SKM-1 (cell line): ENCODE data around the gene HTD2.
"Not testable (repeated sequence)": the region's sequence is repeated elsewhere in the genome, so short reads cannot be mapped to it uniquely, and the experiment has no call there.

Source experiments
- DNase-seq: peaks from one replicate; lab custom pipeline; 2025; ENCODE audit not compliant: unreplicated experiment; lab: John Stamatoyannopoulos, UW

Gene HTD2

DNA sequence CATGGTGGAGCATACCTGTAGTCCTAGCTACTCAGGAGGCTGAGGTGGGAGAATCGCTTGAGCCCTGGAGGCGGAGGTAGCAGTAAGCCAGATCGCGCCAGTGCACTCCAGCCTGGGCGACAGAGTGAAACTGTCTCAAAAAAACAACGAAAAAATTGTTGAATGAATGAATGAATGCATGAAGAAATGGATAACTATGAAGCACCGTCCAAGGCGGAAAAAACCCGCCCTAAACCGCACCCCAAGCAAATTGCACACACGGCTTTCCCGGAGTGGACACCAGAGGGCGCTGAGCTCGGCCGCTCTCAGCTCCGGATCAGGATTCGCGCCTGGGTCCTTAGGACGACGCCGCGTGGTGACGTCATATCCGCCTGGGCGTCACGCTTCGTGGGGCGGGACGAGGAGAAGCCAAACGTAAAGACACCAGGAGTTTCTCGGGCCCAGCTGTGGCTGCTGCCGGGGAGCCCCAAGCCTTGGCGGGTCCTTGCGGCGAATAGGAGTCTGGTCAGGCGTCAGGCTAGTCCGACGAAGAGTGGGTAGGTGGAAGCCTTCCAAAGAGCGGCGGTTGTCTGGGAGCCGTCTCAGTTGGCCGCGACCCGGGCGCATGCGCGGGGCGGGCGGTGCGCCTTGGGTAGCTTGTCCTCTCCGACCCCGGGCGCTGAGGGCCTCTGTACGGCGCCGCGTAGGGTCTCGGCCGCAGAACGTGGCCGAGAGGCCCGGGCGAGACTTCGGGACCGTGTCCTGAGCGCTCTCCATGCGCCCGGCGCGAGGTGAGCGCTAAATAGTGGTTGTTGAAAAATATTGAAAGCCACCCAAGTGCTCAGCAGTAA lies at the start of gene HTD2, which contains the start of gene RPP14:
Gene HTD2, plus strand, starts transcription at position 639 of the 830 bp plus-strand sequence. CDS start 11,094 bp downstream, outside the sequence.
Gene RPP14, plus strand, starts transcription at position 364 of the 830 bp plus-strand sequence. CDS start 4,085 bp downstream, outside the sequence.
- DNase-seq, result peak; percentile 94

DNA sequence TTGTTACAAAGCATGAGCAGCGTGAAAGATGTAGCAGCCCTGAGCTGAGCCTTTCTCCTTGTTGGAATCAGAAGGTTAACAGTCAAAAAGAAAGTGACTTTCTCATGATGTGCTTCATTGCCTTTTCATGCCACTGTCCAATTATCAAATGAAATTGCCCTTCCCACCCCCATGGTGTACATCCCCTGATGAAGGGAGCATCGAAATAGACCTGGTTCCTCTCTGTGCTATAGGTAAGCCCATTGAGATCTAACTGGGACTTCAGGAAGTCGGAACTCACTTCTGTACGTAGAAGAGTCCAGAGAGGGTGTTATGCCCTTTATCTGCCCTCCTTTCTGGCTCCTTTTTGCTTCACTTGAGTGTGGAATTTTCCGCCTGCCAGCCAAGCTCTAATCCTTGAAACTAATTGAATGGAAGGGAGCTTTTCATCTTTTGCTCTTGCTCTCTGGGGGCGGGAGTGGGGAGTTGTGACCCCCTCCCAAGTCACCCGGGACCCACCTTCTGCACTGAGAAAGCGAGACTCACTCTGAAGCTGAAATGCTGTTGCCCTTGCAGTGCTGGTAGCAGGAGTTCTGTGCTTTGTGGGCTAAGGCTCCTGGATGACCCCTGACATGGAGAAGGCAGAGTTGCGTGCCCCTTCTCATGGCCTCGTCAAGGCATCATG lies 47.8 kb upstream of the HTD2 start:
- DNase-seq, result no peak

DNA sequence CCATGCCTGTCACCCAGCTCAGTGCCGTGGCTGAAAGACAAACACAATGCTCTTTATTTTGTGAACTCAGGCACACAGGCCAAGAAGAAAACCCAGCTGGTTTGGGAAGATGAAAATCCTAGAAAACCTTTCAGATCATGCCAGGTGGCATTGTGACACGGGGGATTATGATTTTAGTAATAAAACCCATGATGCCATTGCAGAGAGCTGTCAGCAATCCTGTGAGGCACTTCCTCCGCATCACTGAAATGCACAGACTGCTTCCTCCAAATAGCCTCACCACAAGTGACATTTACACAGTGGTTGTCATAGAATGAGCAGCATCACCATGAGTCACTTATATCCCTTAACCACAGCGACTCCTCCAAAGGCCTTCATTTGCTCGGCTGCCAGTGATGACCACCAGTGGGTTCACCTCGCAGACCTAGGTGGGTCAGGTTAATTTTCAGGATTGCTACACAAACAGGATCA lies 46.0 kb upstream of the HTD2 start:
- no peak for DNase-seq

DNA sequence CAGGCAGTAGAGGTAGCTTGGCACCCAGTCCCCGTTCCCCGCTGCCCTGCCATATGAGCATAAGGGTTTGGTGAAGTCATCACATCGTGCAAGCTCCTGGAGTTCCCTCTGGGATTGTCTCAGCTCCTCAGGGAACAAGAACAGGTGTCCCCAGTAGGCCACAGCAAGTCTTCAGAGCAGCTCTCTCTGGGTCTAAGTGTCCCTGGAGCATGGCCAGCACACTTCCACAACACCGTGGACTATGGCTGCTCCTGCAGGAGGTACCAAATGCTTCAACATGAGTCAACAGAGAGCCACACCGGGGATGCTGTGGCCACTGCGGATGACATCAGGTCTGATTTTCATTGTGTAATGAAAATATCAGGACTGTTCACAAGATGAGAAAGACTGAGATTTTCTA lies 45.6 kb upstream of the HTD2 start:
- no peak for DNase-seq

DNA sequence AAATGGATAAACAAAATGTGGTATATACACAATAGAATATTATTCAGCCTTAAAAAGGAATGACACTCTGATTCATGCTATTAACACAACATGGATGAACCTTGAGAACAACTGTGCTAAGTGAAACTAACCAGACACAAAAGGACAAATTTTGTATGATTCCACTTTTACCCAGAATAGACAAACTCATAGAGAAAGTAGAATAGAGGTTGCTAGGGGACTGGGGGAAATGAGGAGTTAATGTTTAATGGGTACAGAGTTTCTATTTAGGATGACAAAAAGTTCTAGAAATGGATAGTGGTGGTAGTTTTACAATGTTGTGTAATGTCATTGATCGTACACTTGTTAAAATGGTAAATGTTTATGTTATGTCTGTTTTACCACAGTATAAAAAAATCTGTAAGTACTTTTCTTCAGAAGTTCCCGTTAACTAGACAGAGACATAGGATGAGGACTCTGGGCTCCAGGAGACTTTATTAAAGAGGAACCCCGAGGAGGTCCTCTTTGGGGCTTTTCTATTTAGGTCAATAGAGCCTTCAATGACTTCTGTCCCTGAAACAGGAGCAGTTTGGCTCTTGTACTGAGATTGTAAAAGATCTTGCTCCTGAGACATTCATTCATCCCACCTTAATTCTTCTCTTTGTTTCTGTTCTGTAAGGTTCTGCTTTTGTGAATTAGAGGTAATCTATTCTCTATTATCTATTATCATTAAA lies 44.2 kb upstream of the HTD2 start:
- DNase-seq, result no peak

DNA sequence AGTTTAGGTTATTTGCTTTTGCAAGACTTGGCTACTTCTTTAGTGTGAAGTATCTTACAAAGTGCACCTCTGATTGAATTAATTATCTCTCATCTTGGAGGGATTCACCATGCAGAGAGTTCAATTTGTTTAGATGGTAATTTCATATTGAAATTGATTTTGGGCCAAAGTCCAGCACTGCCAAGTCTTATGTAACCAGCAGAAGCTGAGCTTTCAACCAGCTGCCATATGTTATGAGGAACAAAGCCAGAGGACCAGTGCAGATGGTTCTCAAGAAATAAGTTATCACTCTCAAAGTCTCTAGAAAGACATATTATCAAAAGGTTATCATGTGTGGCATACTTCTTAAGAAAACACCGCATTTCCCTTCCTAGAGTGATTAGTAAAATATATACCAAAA lies 39.7 kb upstream of the HTD2 start:
- DNase-seq, result no peak

DNA sequence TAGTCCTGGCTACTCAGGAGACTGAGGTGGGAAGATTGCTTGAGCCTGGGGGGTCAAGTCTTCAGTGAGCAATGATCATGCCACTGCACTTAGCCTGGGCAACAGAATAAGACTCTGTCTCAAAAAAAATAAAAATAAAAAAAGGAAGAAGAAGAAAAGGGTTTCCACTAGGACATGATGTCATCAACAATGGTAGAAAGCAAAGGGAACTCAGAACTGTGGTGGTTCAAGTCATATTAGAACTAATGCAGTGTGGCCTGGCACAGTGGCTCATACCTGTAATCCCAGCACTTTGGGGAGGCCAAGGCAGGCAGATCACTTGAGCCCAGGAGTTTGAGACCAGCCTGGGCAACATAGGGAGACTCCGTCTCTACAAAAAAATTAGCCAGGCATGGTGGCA lies 38.8 kb upstream of the HTD2 start:
- DNase-seq, result not testable (repeated sequence)

DNA sequence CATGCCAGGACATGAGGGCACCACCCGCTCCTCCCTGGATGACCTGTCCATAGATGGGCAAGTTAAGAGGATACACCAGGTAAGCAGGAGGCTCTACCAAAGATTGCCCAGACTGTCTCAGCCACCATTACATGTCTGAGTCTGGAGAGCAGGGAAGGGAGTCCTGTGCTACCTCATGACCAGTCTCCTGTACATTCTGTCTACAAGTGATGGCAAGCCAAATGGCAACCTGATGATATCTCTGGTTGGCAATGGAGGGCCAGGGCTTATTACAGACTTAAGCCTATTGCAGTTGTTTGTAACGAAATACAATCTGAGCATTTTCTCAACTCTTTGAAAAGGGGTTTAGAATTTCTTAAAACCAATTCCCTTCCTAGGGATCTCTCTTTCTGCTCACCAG lies 37.0 kb upstream of the HTD2 start:
- no peak for DNase-seq

DNA sequence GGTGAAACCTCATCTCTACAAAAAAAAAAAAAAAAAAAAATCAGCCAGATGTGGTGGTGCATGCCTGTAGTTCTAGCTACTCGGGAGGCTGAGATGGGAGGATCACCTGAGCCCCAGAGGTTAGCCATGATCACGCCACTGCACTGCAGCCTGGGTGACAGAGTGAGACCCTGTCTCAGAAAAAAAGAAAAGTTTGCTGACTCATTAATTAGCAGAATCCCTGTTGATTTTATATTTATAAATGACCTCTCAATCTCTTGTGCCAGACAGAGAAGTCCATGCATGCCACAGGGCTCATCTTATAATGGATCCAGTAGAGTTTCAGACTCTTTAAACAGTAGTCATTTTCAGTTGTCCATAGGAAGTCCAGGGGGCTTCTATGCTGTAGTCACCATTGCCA lies 35.8 kb upstream of the HTD2 start:
- no peak for DNase-seq

DNA sequence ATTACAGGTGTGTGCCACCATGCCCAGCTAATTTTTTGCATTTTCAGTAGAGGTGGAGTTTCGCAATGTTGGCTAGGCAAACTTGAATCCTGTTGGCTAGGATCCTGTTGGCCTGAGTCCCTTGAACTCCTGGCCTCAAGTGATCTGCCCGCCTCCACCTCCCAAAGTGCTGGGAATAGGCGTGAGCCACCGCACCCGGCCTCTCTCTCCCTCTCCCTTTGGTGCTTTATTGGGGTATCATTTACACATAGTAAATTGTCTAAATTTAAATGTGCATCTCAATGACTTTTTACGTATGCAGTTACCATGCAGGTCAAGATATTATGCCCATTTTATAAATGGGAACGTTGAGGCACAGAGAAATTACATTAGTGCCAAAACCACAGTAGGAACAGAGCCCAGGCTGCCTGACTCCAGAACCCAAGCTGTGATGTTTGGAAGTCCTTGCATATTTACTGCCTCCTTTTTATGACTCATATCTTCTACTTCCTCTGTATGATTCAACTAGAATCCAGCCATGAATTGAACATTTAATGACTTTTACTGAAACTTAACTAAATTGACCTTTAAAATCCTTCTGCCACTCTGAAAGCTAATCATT lies 34.3 kb upstream of the HTD2 start:
- DNase-seq, result no peak

DNA sequence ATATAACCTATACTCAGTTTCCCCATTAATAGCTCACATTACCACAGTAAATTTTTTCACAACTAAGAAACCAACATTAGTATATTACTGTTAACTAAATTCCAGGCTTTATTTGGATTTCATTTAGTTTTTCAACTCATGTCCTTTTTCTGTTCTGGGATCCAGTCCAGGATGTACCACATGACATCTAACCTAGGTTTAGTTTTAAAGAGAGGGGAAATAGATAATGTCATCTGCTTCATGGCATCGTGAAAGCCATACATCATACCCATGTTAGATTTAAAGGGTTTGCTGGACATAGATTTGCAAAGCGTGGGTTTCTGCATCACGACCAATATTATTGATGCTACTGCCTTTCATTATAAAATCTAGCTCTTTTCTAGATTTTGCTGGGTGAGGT lies 33.4 kb upstream of the HTD2 start:
- no peak for DNase-seq

DNA sequence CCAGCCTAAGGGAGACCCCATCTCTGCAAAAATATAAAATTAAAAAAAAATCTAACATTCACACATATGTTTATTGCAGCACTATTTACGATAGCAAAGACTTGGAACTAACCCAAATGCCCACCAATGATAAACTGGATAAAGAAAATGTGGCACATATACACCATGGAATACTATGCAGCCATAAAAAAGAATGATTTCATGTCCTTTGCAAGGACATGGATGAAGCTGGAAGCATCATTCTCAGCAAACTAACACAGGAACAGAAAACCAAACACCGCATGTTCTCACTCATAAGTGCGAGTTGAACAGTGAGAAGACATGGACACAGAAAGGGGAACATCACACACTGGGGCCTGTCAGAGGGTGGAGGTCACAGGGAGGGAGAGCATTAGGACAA lies 33.0 kb upstream of the HTD2 start:
- not testable (repeated sequence) for DNase-seq

DNA sequence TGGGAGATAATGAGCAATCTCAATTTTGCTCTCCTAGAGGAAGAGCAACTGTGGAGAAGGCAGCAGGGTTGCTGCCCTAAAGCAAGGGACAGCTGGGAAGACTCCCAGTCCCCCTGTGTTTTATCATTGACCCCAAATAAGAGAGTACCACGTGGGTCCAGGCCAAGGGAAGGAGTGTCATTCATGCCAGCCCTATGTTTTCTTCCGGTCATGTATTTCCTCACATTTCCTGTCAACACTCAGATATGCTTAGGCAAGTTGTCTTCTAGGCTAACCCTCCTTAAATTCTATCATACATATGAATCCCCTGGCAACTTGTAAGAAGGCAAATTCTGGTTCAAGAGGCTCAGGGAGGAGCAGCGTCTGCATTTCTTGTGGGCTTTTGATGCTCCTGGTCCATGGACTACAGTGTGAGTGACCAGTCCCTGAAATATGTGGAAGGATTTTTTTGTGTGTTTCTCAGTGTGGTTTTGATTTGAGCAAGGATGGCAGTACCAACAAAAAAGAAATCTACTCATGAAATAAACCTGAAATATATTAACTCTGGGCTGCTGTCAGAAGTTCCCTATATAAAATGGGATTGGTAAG lies 32.2 kb upstream of the HTD2 start:
- no peak for DNase-seq

DNA sequence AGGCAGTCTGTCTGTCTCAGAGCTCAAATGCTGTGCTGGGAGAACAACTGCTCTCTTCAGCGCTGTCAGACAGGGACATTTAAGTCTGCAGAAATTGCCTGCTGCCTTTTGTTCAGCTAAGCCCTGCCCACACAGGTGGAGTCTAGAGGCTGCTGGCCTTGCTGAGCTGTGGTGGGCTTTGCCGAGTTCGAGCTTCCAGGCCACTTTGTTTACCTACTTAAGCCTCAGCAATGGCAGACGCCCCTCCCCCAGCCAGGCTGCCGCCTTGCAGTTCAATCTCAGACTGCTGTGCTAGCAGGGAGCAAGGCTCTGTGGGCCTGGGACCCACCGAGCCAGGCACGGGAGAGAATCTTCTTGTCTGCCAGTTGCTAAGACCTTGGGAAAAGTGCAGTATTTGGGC lies 25.3 kb upstream of the HTD2 start:
- no peak for DNase-seq

DNA sequence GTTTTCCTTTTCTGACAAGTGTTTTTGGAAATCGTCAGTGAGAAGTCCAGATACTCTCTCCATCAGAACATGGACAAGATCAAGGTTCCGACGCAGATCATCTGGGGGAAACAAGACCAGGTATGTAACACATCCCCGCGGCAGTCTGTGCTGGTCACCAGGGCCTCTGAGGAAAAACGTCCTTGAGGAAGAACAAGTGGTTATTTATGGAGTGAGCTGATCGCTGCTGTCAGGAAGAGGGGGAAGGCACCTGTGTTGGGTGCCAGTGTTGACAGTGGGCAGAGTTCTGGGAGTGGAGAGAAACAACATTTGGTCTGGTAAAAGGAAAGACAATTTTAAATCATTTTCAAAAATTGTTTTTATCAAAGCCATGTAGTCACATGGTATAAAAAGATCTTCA lies 21.0 kb upstream of the HTD2 start:
- DNase-seq, result no peak

DNA sequence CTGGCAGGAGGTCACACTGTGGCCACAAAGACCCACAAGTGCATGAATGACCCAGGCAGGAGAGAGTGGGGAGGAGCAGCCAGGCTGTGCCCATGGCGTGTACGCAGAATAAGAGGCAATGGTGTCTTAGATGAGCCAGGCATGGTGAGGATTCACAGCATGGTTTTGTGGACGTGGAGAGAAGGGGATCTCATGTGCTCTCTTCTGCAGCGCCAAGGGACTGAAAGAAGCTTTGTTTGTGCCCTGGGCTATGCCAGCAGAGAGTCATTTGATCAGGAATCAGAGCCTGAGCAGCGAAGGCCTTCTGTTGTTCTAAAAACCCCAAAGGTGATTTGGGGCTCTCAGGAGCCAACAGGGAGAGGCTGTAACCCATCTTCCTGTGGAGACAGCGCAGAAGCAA lies 19.0 kb upstream of the HTD2 start:
- DNase-seq, result no peak

DNA sequence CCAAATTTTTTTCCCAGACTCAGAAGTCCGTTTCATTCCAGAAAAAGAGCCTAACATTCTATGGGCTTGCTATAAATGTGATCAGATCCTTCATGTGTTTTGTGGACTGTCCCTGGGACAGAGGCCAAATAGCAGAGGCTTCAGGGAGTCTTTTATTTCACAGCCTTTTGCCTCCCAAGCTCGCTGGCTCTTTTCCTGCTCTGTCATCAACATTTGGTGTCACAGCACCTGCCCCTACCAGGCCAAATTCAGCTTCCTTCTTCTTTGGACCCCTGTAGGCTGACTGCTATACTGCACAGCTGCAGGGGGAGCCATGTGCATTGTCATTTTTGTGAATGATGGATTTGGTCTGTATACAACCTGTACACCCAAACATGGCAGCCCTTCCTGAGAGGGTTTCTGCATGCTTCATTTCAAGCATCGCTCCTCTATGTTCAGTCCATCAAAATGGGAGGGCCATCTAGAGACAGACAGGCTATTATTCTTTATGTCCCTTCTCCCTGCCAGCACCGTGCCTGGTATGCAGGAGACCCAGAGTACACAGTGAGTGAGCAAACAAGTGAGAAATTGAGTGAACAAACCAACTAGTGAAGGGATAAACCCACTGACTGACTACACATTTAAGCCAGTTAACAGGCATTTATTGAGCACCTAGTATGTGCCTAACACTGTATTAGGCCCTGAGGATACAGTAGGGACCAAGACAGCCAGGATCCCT lies 18.1 kb upstream of the HTD2 start:
- DNase-seq, result no peak

DNA sequence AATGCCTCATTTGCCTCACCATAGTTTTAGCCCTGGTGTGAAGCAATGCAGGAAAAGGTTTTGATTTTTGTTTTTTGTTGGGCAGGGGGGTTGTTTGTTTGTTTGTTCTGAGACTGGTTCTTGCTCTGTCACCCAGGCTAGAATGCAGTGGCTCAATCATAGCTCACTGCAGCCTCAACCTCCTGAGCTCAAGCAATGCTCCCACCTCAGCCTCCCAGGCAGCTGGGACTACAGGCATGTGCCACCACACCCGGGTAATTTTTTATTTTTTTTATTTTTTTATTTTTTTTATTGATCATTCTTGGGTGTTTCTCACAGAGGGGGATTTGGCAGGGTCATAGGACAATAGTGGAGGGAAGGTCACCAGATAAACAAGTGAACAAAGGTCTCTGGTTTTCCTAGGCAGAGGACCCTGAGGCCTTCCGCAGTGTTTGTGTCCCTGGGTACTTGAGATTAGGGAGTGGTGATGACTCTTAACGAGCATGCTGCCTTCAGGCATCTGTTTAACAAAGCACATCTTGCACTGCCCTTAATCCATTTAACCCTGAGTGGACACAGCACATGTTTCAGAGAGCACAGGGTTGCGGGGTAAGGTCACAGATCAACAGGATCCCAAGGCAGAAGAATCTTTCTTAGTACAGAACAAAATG lies 17.2 kb upstream of the HTD2 start:
- DNase-seq, result not testable (repeated sequence)

DNA sequence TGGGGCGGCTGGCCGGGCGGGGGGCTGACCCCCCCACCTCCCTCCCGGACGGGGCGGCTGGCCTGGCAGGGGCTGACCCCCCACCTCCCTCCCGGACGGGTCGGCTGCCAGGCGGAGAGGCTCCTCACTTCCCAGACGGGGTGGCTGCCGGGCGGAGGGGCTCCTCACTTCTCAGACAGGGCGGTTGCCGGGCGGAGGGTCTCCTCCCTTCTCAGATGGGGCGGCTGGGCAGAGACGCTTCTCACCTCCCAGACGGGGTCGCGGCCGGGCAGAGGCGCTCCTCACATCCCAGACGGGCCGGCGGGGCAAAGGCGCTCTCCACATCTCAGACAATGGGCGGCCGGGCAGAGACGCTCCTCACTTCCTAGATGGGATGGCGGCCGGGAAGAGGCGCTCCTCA lies 15.9 kb upstream of the HTD2 start:
- DNase-seq, result not testable (repeated sequence)
